ENCODE measurements around the gene IL4R. TPM values are rescaled to one million over a fixed set of nuclear protein-coding genes. Genes with fewer than 3 reads are reported as not detected.

The IL4R gene
- total and polyA plus RNA-seq, 2 of the 8 experiments (the other 6 are each of a cell fraction or from before 2014, with no cell fraction given) = 29.1 to 29.4 TPM

GRCh38 chr16:27373312-27373711 is 59.5 kb downstream of the IL4R start:
- no peak overlapping the region for H3K27ac ChIP-seq (ENCODE audit: low read depth, low read length)
- DNase-seq (ENCODE audit: low read depth in 1 of 2, low spot score in 2 of 2) = no peak
- no peak overlapping the region for H4K91ac ChIP-seq (replicated peaks; ENCODE audit: insufficient read length, low read length)
- no peak overlapping the region for H2AFZ ChIP-seq (ENCODE audit: low read length)
- H3K36me3 ChIP-seq (ENCODE audit: control insufficient read depth in 2 of 4, insufficient read depth in 4 of 4, low read length in 3 of 4) = no peaks in the 10 kb centered on the region
- H3K56ac ChIP-seq (replicated peaks; ENCODE audit: insufficient read length, low read depth, low read length) = no peak overlapping the region
- H4K5ac ChIP-seq (ENCODE audit: insufficient read length, low read depth, low read length) = no peak overlapping the region
- H3K4me3 ChIP-seq (ENCODE audit: extremely low read depth in 1 of 4, insufficient read depth in 2 of 4, low read depth in 3 of 4, low read length in 4 of 4) = no peak overlapping the region
- no peak overlapping the region for H2BK15ac ChIP-seq (ENCODE audit: low read length)
- H2BK120ac ChIP-seq (replicated peaks; ENCODE audit: low read depth, low read length) = no peak overlapping the region
- no peak overlapping the region for H3K9ac ChIP-seq (replicated peaks in 1 of 4; ENCODE audit: extremely low read depth in 1 of 4, low read depth in 3 of 4, low read length in 3 of 4)
- no peaks in the 10 kb centered on the region for H3K27me3 ChIP-seq (replicated peaks in 1 of 4; ENCODE audit: control insufficient read depth in 3 of 4, extremely low read depth in 1 of 4, insufficient read depth in 3 of 4, low read length in 3 of 4)
- H2BK5ac ChIP-seq (ENCODE audit: low read depth, low read length) = no peak overlapping the region
- H2BK20ac ChIP-seq (ENCODE audit: low read length) = no peak overlapping the region
- H4K20me1 ChIP-seq (replicated peaks in 1 of 2; ENCODE audit: control insufficient read depth in 1 of 2, insufficient read depth in 2 of 2, low read length in 2 of 2) = no peaks in the 10 kb centered on the region
- FAIRE-seq = no peak
- 86% methylated on average over 3 of the region's 3 CpGs; no CpG with 5 or more reads in 1 of the 2 experiments for WGBS, 2 experiments (ENCODE audit: extremely low coverage in 1 of 2, insufficient coverage in 1 of 2, insufficient read length in 1 of 2, insufficient replicate concordance in 2 of 2, low coverage in 1 of 2, low lambda C conversion rate in 2 of 2, missing lambda C conversion rate in 1 of 2)
- H2AK5ac ChIP-seq (ENCODE audit: low read depth, low read length) = no peak overlapping the region
- H3K23ac ChIP-seq (ENCODE audit: insufficient read length) = no peak overlapping the region
- H3K4me2 ChIP-seq (ENCODE audit: insufficient read depth in 1 of 2, low read depth in 2 of 2, low read length in 2 of 2) = no peak overlapping the region
- H3K23me2 ChIP-seq (ENCODE audit: low read depth, low read length) = no peaks in the 10 kb centered on the region
- no peak overlapping the region for H2BK12ac ChIP-seq (ENCODE audit: low read depth, low read length)
- H3K14ac ChIP-seq (ENCODE audit: insufficient read length) = no peak overlapping the region
- H4K8ac ChIP-seq (ENCODE audit: extremely low read depth, insufficient read depth, low read length) = no peak overlapping the region
- H3K79me2 ChIP-seq (ENCODE audit: control insufficient read depth in 1 of 2, insufficient read depth in 2 of 2, low read length in 2 of 2) = no peaks in the 10 kb centered on the region
- peaks cover 0 to 2% (median 0%) of the 10 kb centered on the region in 4 experiments; a peak in 2 of 7 replicates for H3K4me1 ChIP-seq (replicated peaks in 1 of 4; ENCODE audit: control insufficient read depth in 3 of 4, insufficient read depth in 4 of 4, low read length in 3 of 4)
- ChIA-PET CTCF (ENCODE audit: partially characterized antibody) (interaction anchor here (1.1 to 8.6 kb wide), 11 partner anchors 18 to 218 kb away, joined by 3 to 241 read pairs (median 5); no protein-coding TSS in a partner anchor), POLR2A (ENCODE audit: partially characterized antibody) (no interaction called here)
- no peak overlapping the region for H3K4ac ChIP-seq (replicated peaks; ENCODE audit: insufficient read length, low read depth, low read length)
- H3K9me3 ChIP-seq (ENCODE audit: insufficient read depth in 2 of 2, low read depth in 1 of 2, low read length in 1 of 2) = 0 out of 4 replicates have a peak, but pooled peaks cover 0 to 3% of the 10 kb centered on the region in 2 experiments
- no peak for TF ChIP-seq TAF7 (optimal IDR thresholded peaks at IDR 0.05; ENCODE audit: borderline replicate concordance, low read depth, low read length)
- TF ChIP-seq CEBPB (IDR thresholded peaks at IDR 0.05; ENCODE audit: low read depth, low read length) = no peak
- TF ChIP-seq HDAC6 (IDR thresholded peaks at IDR 0.05; ENCODE audit: low read depth, low read length) = no peak
- no peak for TF ChIP-seq SP2 (IDR thresholded peaks at IDR 0.05; ENCODE audit: low read length)
- no peak for TF ChIP-seq SRF (IDR thresholded peaks at IDR 0.05; ENCODE audit: low read depth, low read length)
- no peak for TF ChIP-seq ASH2L (IDR thresholded peaks at IDR 0.05; ENCODE audit: low read length)
- no peak for TF ChIP-seq HDAC2 (IDR thresholded peaks at IDR 0.05; ENCODE audit: borderline replicate concordance in 1 of 2, low read depth in 2 of 2, low read length in 2 of 2)
- no peaks in the 10 kb centered on the region for H3K79me1 ChIP-seq (ENCODE audit: low read depth, low read length)
- no peak overlapping the region for H3K18ac ChIP-seq (ENCODE audit: extremely low read depth, low read length)

All from H1 (cell line).